ENCODE measurements around the gene PCDH15. TPM values are rescaled to one million over a fixed set of nuclear protein-coding genes. Genes with fewer than 3 reads are reported as not detected.

Gene PCDH15
- total RNA-seq, 4 donors from 2014 or later = not detected

GRCh38 chr10:53836638-53837037 is 964.4 kb downstream of the PCDH15 start:
- no peak overlapping the region for H3K4me3 ChIP-seq
- H3K4me1 ChIP-seq = no peaks in the 10 kb centered on the region
- no peaks in the 10 kb centered on the region for H3K9me3 ChIP-seq
- intact Hi-C loops (cut with DNase I) = no loop called here
- H3K27me3 ChIP-seq = no peaks in the 10 kb centered on the region
- H3K27ac ChIP-seq = no peak overlapping the region
- 29 to 38% methylated on average over 1 of the region's 1 CpG for WGBS, 2 donors
- no peak for DNase-seq
- no peak for TF ChIP-seq POLR2A (IDR thresholded peaks at IDR 0.05)
- no peak for TF ChIP-seq CTCF (IDR thresholded peaks at IDR 0.05)
- H3K36me3 ChIP-seq = no peaks in the 10 kb centered on the region

- intact Hi-C loops (cut with DNase I) = no loop called here
- Histone ChIP-seq H3K9me3 (no peaks in the 10 kb centered on the region), H3K4me3 (no peak overlapping the region), H3K4me1 (no peaks in the 10 kb centered on the region), H3K27ac (no peak overlapping the region), H3K27me3 (no peaks in the 10 kb centered on the region), H3K36me3 (no peaks in the 10 kb centered on the region)
- TF ChIP-seq CTCF (IDR thresholded peaks at IDR 0.05) (no peak), POLR2A (IDR thresholded peaks at IDR 0.05) (no peak)
- WGBS, 2 donors = 42 to 47% methylated on average over 2 of the region's 2 CpGs
- DNase-seq = no peak
These were observed 967.1 kb downstream of the PCDH15 start for GRCh38 chr10:53833908-53834307.

GRCh38 chr10:53827261-53827660 is 973.8 kb downstream of the PCDH15 start:
- WGBS, 2 donors = 89 to 93% methylated on average over 15 of the region's 15 CpGs
- Histone ChIP-seq H3K27me3 (no peaks in the 10 kb centered on the region), H3K27ac (no peak overlapping the region), H3K4me1 (no peaks in the 10 kb centered on the region), H3K9me3 (no peaks in the 10 kb centered on the region), H3K36me3 (no peaks in the 10 kb centered on the region), H3K4me3 (no peak overlapping the region)
- no peak for TF ChIP-seq CTCF (IDR thresholded peaks at IDR 0.05)
- intact Hi-C loops (cut with DNase I) = no loop called here
- no peak for DNase-seq

GRCh38 chr10:53808677-53809372 is 992.2 kb downstream of the PCDH15 start:
- Histone ChIP-seq H3K4me1 (no peaks in the 10 kb centered on the region), H3K4me3 (no peak overlapping the region), H3K27ac (no peak overlapping the region), H3K36me3 (no peaks in the 10 kb centered on the region), H3K9me3 (no peaks in the 10 kb centered on the region), H3K27me3 (no peaks in the 10 kb centered on the region)
- TF ChIP-seq CTCF (IDR thresholded peaks at IDR 0.05) = no peak
- no peak for TF ChIP-seq POLR2A (IDR thresholded peaks at IDR 0.05)
- DNase-seq = no peak
- 73 to 80% methylated on average over 8 of the region's 8 CpGs for WGBS, 2 donors
- intact Hi-C loops (cut with DNase I) = no loop called here

GRCh38 chr10:53786236-53786900 is 1014.7 kb downstream of the PCDH15 start:
- H3K4me1 ChIP-seq = no peaks in the 10 kb centered on the region
- no peak for TF ChIP-seq POLR2A (IDR thresholded peaks at IDR 0.05)
- TF ChIP-seq CTCF (IDR thresholded peaks at IDR 0.05) = no peak
- no peaks in the 10 kb centered on the region for H3K27me3 ChIP-seq
- intact Hi-C loops (cut with DNase I) = no loop called here
- 75 to 76% methylated on average over 8 of the region's 8 CpGs for WGBS, 2 donors
- DNase-seq = no peak
- H3K9me3 ChIP-seq = no peaks in the 10 kb centered on the region
- H3K4me3 ChIP-seq = no peak overlapping the region
- H3K36me3 ChIP-seq = no peaks in the 10 kb centered on the region
- H3K27ac ChIP-seq = no peak overlapping the region

Measured in esophagus squamous epithelium (tissue), 5 donors.